H1 (cell line): ENCODE data around the gene RPL28. TPM values are rescaled to one million over a fixed set of nuclear protein-coding genes. Genes with fewer than 3 reads are reported as not detected.
A peak's percentile ranks its signal among the peaks of the same experiment; 100 is the strongest.

Experiments used
- ATF3 ChIP-seq: IDR thresholded peaks from 2 replicates; pipeline ENCODE4 v1.6.1; 2011; ENCODE audit warnings: low read depth, mild to moderate bottlenecking, low read length; ENCODE audit not compliant: insufficient read depth
- BCL11A ChIP-seq, 2 experiments: IDR thresholded peaks; one replicate each; pipeline ENCODE4 v1.6.1; 2011; ENCODE audit warnings: low read depth in 2 of 2, low read length in 2 of 2, mild to moderate bottlenecking in 2 of 2
- BRCA1 ChIP-seq: IDR thresholded peaks from 2 replicates; pipeline ENCODE4 v1.6.1; 2012; ENCODE audit warnings: low read depth, low read length, improper control_type of control experiment
- EGR1 ChIP-seq: IDR thresholded peaks from 2 replicates; pipeline ENCODE4 v1.6.1; 2011; ENCODE audit warnings: low read depth, low read length, borderline replicate concordance
- EP300 ChIP-seq, 2 experiments: IDR thresholded peaks; 1 replicate in 1 of 2; 2 replicates in 1 of 2; pipeline ENCODE4 v1.6.1; 2011 to 2012; ENCODE audit warnings: low read depth in 2 of 2, low read length in 2 of 2, mild to moderate bottlenecking in 2 of 2, borderline replicate concordance in 1 of 2, inconsistent platforms in 1 of 2, moderate library complexity in 1 of 2
- HDAC2 ChIP-seq, 2 experiments: fragments of 300-600 bp in 1 of 2; sonication (generic) in 1 of 2; IDR thresholded peaks; 2 replicates each; pipeline ENCODE4 v1.6.1; 2011 to 2012; ENCODE audit warnings: low read depth in 2 of 2, low read length in 2 of 2, mild to moderate bottlenecking in 2 of 2, moderate library complexity in 2 of 2, borderline replicate concordance in 1 of 2, inconsistent platforms in 1 of 2
- JUN ChIP-seq: IDR thresholded peaks from 2 replicates; pipeline ENCODE4 v1.6.1; 2011; ENCODE audit warnings: low read depth, mild to moderate bottlenecking, improper control_type of control experiment, low read length
- KDM1A ChIP-seq: fragments of 200-600, 300-600 bp; sonication (generic); IDR thresholded peaks from 2 replicates; pipeline ENCODE4 v1.7.1; 2016; ENCODE audit warnings: mild to moderate bottlenecking, low read length, borderline replicate concordance
- POLR2AphosphoS5 ChIP-seq: IDR thresholded peaks from 2 replicates; pipeline ENCODE4 v1.6.1; 2011; ENCODE audit warnings: low read depth, low read length
- RAD21 ChIP-seq, 2 experiments: IDR thresholded peaks in 1 of 2; conservative IDR thresholded peaks in 1 of 2; 2 replicates each; pipeline ENCODE4 v1.6.1; 2011; ENCODE audit warnings: low read depth in 2 of 2, low read length in 2 of 2, improper control_type of control experiment in 1 of 2, inconsistent platforms in 1 of 2, mild to moderate bottlenecking in 1 of 2, moderate library complexity in 1 of 2
- SAP30 ChIP-seq: fragments of 300-600 bp; sonication (generic); IDR thresholded peaks from 2 replicates; pipeline ENCODE4 v1.7.1; 2012; ENCODE audit warnings: low read length, moderate library complexity, mild to moderate bottlenecking, inconsistent platforms; ENCODE audit not compliant: insufficient read depth, insufficient replicate concordance
- SIRT6 ChIP-seq: IDR thresholded peaks from one replicate; pipeline ENCODE4 v1.7.1; 2012; ENCODE audit warnings: low read length, inconsistent platforms
- SRF ChIP-seq: IDR thresholded peaks from 2 replicates; pipeline ENCODE4 v1.6.1; 2011; ENCODE audit warnings: mild to moderate bottlenecking, low read depth, low read length, moderate library complexity
- SUZ12 ChIP-seq: fragments of 200-600 bp; sonication (generic); IDR thresholded peaks from 2 replicates; pipeline ENCODE4 v1.6.1; 2012; ENCODE audit warnings: mild to moderate bottlenecking, inconsistent platforms, low read length, moderate library complexity, mixed read lengths
- TAF7 ChIP-seq: optimal IDR thresholded peaks from 2 replicates; pipeline ENCODE3; 2011; ENCODE audit warnings: low read depth, mild to moderate bottlenecking, inconsistent platforms, low read length, moderate library complexity, borderline replicate concordance
- TEAD4 ChIP-seq: IDR thresholded peaks from 2 replicates; pipeline ENCODE4 v1.6.1; 2012; ENCODE audit warnings: low read depth, low read length, inconsistent platforms, mixed read lengths
- ZNF274 ChIP-seq: IDR thresholded peaks from 2 replicates; pipeline ENCODE4 v1.7.0; 2012; ENCODE audit warnings: low read length, borderline replicate concordance; ENCODE audit errors: extremely low read depth
- polyA plus RNA-seq, 7 experiments: library from polyadenylated mRNA; depleted of rRNA in 3 of 7; stranded (reverse) in 5 of 7; unstranded in 2 of 7; fragments of >200 nt in 5 of 7; fragments of 200-250 nt in 2 of 7; gene quantifications; 1 replicate in 5 of 7; 2 replicates in 1 of 7; 4 replicates in 1 of 7; pipeline versions ENCODE4 v1.2.1 to v1.2.3, GENCODE V29; 2011 to 2013; ENCODE audit warnings: missing spikeins in 2 of 7, mixed read lengths in 2 of 7
- total RNA-seq: library from RNA; stranded (reverse); fragmentation: NEBNext Ultra II Directional; extraction: Animal tissue kit (Norgen Biotek cat#: 25700); gene quantifications from 2 replicates; pipeline ENCODE4 v1.2.1, GENCODE V29; 2021
- TF ChIP-seq, protein P1 (sequence below): IDR thresholded peaks from 2 replicates; pipeline ENCODE4 v1.6.1; 2012; ENCODE audit warnings: low read length, inconsistent platforms
- TF ChIP-seq, protein P2 (sequence below): IDR thresholded peaks from 2 replicates; pipeline ENCODE4 v1.6.1; 2011; ENCODE audit warnings: low read length, improper control_type of control experiment

The RPL28 gene
- total and polyA plus RNA-seq, 2 of the 8 experiments (the other 6 are each of a cell fraction or from before 2014, with no cell fraction given) = 2,123 to 8,402 TPM

- peak in 1 of 2 experiments; percentile 5; a peak in 1 of 4 replicates for TF ChIP-seq RAD21 (IDR thresholded peaks at IDR 0.05 in 1 of 2, conservative IDR thresholded peaks at IDR 0.05 in 1 of 2; ENCODE audit: low read depth in 2 of 2, low read length in 2 of 2)
- 0 out of 2 replicates have a peak, but pooled peaks have one; percentile 28 for TF ChIP-seq EGR1
- TF ChIP-seq SAP30 = no peak
- peak; percentile 98 for TF ChIP-seq POLR2AphosphoS5
- TF ChIP-seq BCL11A (IDR thresholded peaks at IDR 0.05; ENCODE audit: low read depth in 2 of 2, low read length in 2 of 2) = no peak
- no peak for TF ChIP-seq ATF3
- 0 out of 2 replicates have a peak, but pooled peaks have one; percentile 6 for TF ChIP-seq SRF
- no peak for TF ChIP-seq ZNF274
- no peak for TF ChIP-seq SIRT6
- no peak for TF ChIP-seq SUZ12
- TF ChIP-seq TEAD4 = no peak
- no peak for TF ChIP-seq TAF7
- TF ChIP-seq KDM1A = peak; percentile 52; the same call in 1 of the 2 replicates
- TF ChIP-seq, protein P1, sequence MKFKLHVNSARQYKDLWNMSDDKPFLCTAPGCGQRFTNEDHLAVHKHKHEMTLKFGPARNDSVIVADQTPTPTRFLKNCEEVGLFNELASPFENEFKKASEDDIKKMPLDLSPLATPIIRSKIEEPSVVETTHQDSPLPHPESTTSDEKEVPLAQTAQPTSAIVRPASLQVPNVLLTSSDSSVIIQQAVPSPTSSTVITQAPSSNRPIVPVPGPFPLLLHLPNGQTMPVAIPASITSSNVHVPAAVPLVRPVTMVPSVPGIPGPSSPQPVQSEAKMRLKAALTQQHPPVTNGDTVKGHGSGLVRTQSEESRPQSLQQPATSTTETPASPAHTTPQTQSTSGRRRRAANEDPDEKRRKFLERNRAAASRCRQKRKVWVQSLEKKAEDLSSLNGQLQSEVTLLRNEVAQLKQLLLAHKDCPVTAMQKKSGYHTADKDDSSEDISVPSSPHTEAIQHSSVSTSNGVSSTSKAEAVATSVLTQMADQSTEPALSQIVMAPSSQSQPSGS = no peak
- no peak; the same call in 1 of the 2 replicates for TF ChIP-seq JUN
- no peak for TF ChIP-seq BRCA1
- TF ChIP-seq EP300 (IDR thresholded peaks at IDR 0.05; ENCODE audit: borderline replicate concordance in 1 of 2, low read depth in 2 of 2, low read length in 2 of 2) = no peak
- TF ChIP-seq HDAC2 (IDR thresholded peaks at IDR 0.05; ENCODE audit: borderline replicate concordance in 1 of 2, low read depth in 2 of 2, low read length in 2 of 2) = 0 out of 4 replicates have a peak, but pooled peaks have one; percentile 24 to 32
- TF ChIP-seq, protein P2, sequence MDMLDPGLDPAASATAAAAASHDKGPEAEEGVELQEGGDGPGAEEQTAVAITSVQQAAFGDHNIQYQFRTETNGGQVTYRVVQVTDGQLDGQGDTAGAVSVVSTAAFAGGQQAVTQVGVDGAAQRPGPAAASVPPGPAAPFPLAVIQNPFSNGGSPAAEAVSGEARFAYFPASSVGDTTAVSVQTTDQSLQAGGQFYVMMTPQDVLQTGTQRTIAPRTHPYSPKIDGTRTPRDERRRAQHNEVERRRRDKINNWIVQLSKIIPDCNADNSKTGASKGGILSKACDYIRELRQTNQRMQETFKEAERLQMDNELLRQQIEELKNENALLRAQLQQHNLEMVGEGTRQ = peak; percentile 91
Observed at GRCh38 chr19:55407800-55408532, 22.2 kb downstream of the RPL28 start (continued).
